Mesangial cell (primary cell): ENCODE data around the gene SLC12A2. TPM values are rescaled to one million over a fixed set of nuclear protein-coding genes. Genes with fewer than 3 reads are reported as not detected.

Experiments
- total RNA-seq: library from RNA; depleted of rRNA; stranded (reverse); fragments of >200 nt; gene quantifications from 2 replicates; pipeline ENCODE4 v1.2.3, GENCODE V29; 2015

The SLC12A2 gene
- total RNA-seq: 14.5 and 16.1 TPM in 2 replicates

GRCh38 chr5:128083033-128083810, at the start of gene SLC12A2:
Gene SLC12A2 (plus strand): TSS chr5:128083766. CDS start chr5:128083955, 189 bp downstream.

